Body of pancreas (tissue), 4 donors: ENCODE results near the gene WASHC2C. TPM values are rescaled to one million over a fixed set of nuclear protein-coding genes. Genes with fewer than 3 reads are reported as not detected.
"Not testable (repeated sequence)": the region's sequence is repeated elsewhere in the genome, so short reads cannot be mapped to it uniquely, and the experiment has no call there.

Experiments used
- ATAC-seq: fragments of 150-250 bp; one replicate; pipeline ENCODE4 v1.9.1; 2016
- DNase-seq, 4 donors: peaks; one replicate each; pipeline ENCODE4 v3.0.0-alpha.2; 2019
- H3K27ac ChIP-seq, 4 donors: fragments of 200-600 bp; sonication (generic); 1 replicate in 3 of 4; 2 replicates in 1 of 4; pipeline versions ENCODE4 v1.5.1 to v1.6.1; 2016 to 2019; ENCODE audit warnings: mild to moderate bottlenecking in 1 of 4, mixed read lengths in 1 of 4, moderate library complexity in 1 of 4
- H3K27me3 ChIP-seq, 2 donors: fragments of 200-600 bp; sonication (generic); one replicate each; pipeline ENCODE4 v1.6.0; 2016; ENCODE audit warnings: mild to moderate bottlenecking in 1 of 2
- H3K36me3 ChIP-seq, 2 donors: fragments of 200-600 bp; sonication (generic); replicated peaks in 1 of 2; 2 replicates each; pipeline ENCODE4 v1.5.1; 2016; ENCODE audit warnings: low read depth in 2 of 2; ENCODE audit not compliant: insufficient read depth in 1 of 2
- H3K4me1 ChIP-seq: fragments of 200-600 bp; sonication (generic); one replicate; pipeline ENCODE4 v1.6.0; 2016
- H3K4me3 ChIP-seq, 2 donors: fragments of 200-600 bp; sonication (generic); 1 replicate in 1 of 2; 2 replicates in 1 of 2; pipeline ENCODE4 v1.5.1; 2016 to 2019
- H3K9me3 ChIP-seq, 3 donors: fragments of 200-600 bp; sonication (generic); 1 replicate in 2 of 3; 2 replicates in 1 of 3; pipeline ENCODE4 v1.5.1; 2016
- CTCF ChIP-seq, 7 experiments: fragments of 450-650 bp in 4 of 7; fragments of 200-600 bp in 3 of 7; sonication (generic) in 3 of 7; IDR thresholded peaks; one replicate each; pipeline ENCODE4 v1.5.1; 2016 to 2019; ENCODE audit warnings: antibody characterized with exemption in 7 of 7
- WGBS, 2 donors: methylation state at CpG; one replicate each; pipeline ENCODE4 v1.1.5; 2017; 5-methylcytosine and 5-hydroxymethylcytosine counted together
- intact Hi-C: fragments of 100-400 bp; cut with DNase I; formaldehyde crosslinking; loops from one replicate; pipeline ENCODE4 v1.15.1; 2023
- small RNA-seq: library from RNA; depleted of rRNA; stranded (forward); fragments of <200 nt; gene quantifications from one replicate; pipeline ENCODE3, GENCODE V24; 2016
- total RNA-seq, 2 donors: library from RNA; depleted of rRNA; stranded (reverse); fragments of >200 nt; gene quantifications; one replicate each; pipeline ENCODE4 v1.1.0, GENCODE V29; 2016

Gene WASHC2C
- total RNA-seq, 2 donors from 2014 or later: 20.1 to 21.3 TPM

- intact Hi-C loops: no loop called here
- DNase-seq (no peak), ATAC-seq (no peak)
- WGBS, 2 donors: 59 to 68% methylated on average over 9 of the region's 9 CpGs
- Histone ChIP-seq H3K27me3 (no peaks in the 10 kb centered on the region), H3K4me1 (no peaks in the 10 kb centered on the region), H3K9me3 (no peaks in the 10 kb centered on the region), H3K27ac (no peak overlapping the region), H3K36me3 (no peaks in the 10 kb centered on the region), H3K4me3 (no peak overlapping the region)
- TF ChIP-seq CTCF (IDR thresholded peaks at IDR 0.05): no peak
Observed at GRCh38 chr10:45819552-45819951, 92.5 kb downstream of the WASHC2C start.

- intact Hi-C loops, H3K4me3 ChIP-seq, H3K27ac ChIP-seq, H3K4me1 ChIP-seq, DNase-seq, ATAC-seq, H3K36me3 ChIP-seq, H3K9me3 ChIP-seq, H3K27me3 ChIP-seq: not testable (repeated sequence)
- 54 to 67% methylated on average over 6 of the region's 6 CpGs for WGBS, 2 donors
Observed at GRCh38 chr10:45820107-45820830, 93.2 kb downstream of the WASHC2C start.

GRCh38 chr10:45822918-45823317 is 95.9 kb downstream of the WASHC2C start:
- intact Hi-C loops, H3K9me3 ChIP-seq, H3K27me3 ChIP-seq, H3K4me3 ChIP-seq, H3K36me3 ChIP-seq, H3K27ac ChIP-seq, DNase-seq, ATAC-seq, H3K4me1 ChIP-seq: not testable (repeated sequence)
- WGBS, 2 donors: 38 to 44% methylated on average over 1 to 2 of the region's 2 CpGs

Small RNAs within 50 kb of the gene (small RNA-seq; reads per million reads assigned to genes)
- not detected for gene AC012044.1

Other genes with a start within 250 kb of the WASHC2C start
- gene ZFAND4, start 54.5 kb upstream of the WASHC2C start, total RNA-seq: 10 to 100 TPM; 15.8 to 32.3 TPM
- gene AGAP4, start 120.2 kb downstream of the WASHC2C start, total RNA-seq: 10 to 100 TPM in 1 of 2 donors, 1 to 10 TPM in 1; 6.0 to 76.1 TPM
- gene TIMM23, start 245.2 kb downstream of the WASHC2C start, total RNA-seq: 10 to 100 TPM; 18.7 to 34.9 TPM